OCI-LY1 (cell line): ENCODE measurements around the gene AKT1.

Experiments
- CTCF ChIP-seq: fragments of 200-600 bp; sonication (generic), shearing (Covaris generic); IDR thresholded peaks from 2 replicates; pipeline ENCODE4 v1.5.1; 2017; ENCODE audit warnings: mild to moderate bottlenecking, antibody characterized with exemption, low read length, moderate library complexity, mixed read lengths
- EZH2 ChIP-seq: fragments of 200-600 bp; sonication (generic), shearing (Covaris generic); IDR thresholded peaks from 2 replicates; pipeline ENCODE4 v1.8.0; 2017; ENCODE audit warnings: borderline replicate concordance, mixed run types, mild to moderate bottlenecking, antibody characterized with exemption, low read length, moderate library complexity, mixed read lengths

DNA sequence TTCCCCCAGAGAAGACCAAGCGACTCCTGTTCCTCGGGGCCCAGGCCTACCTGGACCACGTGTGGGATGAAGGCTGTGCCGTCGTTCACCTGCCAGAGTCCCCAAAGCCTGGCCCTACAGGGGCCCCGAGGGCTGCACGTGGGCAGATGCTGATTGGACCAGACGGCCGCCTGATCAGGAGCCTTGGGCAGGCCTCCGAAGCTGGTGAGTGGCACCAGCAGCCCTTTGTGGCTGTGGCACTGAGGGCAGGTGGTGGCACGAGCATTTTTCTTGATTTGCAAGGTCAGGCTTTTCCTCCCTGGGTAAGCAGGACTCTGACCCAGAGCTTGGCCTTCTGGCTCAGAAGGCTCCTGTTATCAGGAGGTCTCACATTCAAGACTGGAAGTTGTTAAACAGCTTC lies 39.9 kb downstream of the AKT1 start:
- no peak for TF ChIP-seq CTCF
- TF ChIP-seq EZH2: no peak
